ENCODE data around the gene RIPK3.
"Not testable (repeated sequence)": the region's sequence is repeated elsewhere in the genome, so short reads cannot be mapped to it uniquely, and the experiment has no call there.

RIPK3 gene

GRCh38 chr14:24329736-24330135 is 10.1 kb downstream of the RIPK3 start:
- peaks cover 7% of the 10 kb centered on the region; the same call in 1 of the 2 replicates for H3K4me1 ChIP-seq (ENCODE audit: control insufficient read depth, insufficient read depth, low read length)
- H3K9me3 ChIP-seq (ENCODE audit: control insufficient read depth, insufficient read depth, low read length): no peaks in the 10 kb centered on the region
- no peak overlapping the region for H3K9ac ChIP-seq (ENCODE audit: low read depth, low read length)
- peaks cover 58% of the 10 kb centered on the region for H3K27me3 ChIP-seq (ENCODE audit: control insufficient read depth, insufficient read depth, low read length)
- no peaks in the 10 kb centered on the region for H3K36me3 ChIP-seq (ENCODE audit: control insufficient read depth, insufficient read depth, low read length)
- H3K4me3 ChIP-seq (ENCODE audit: low read depth, low read length): no peak overlapping the region
- no peak overlapping the region for H3K27ac ChIP-seq (ENCODE audit: low read depth, low read length)

- Histone ChIP-seq H3K27ac (ENCODE audit: low read depth, low read length) (no peak overlapping the region), H3K4me3 (ENCODE audit: low read depth, low read length) (no peak overlapping the region), H3K9ac (ENCODE audit: low read depth, low read length) (no peak overlapping the region), H3K9me3 (ENCODE audit: control insufficient read depth, insufficient read depth, low read length) (no peaks in the 10 kb centered on the region), H3K4me1 (ENCODE audit: control insufficient read depth, insufficient read depth, low read length) (peaks cover 7% of the 10 kb centered on the region; the same call in 1 of the 2 replicates), H3K27me3 (ENCODE audit: control insufficient read depth, insufficient read depth, low read length) (peaks cover 53% of the 10 kb centered on the region), H3K36me3 (ENCODE audit: control insufficient read depth, insufficient read depth, low read length) (no peaks in the 10 kb centered on the region)
These were observed 10.6 kb downstream of the RIPK3 start for GRCh38 chr14:24329073-24329663.

GRCh38 chr14:24327914-24328313 is 11.9 kb downstream of the RIPK3 start:
- not testable (repeated sequence) for H3K4me1 ChIP-seq (ENCODE audit: control insufficient read depth, insufficient read depth, low read length); H3K4me3 ChIP-seq (ENCODE audit: low read depth, low read length); H3K27ac ChIP-seq (ENCODE audit: low read depth, low read length); H3K9ac ChIP-seq (ENCODE audit: low read depth, low read length); H3K9me3 ChIP-seq (ENCODE audit: control insufficient read depth, insufficient read depth, low read length); H3K36me3 ChIP-seq (ENCODE audit: control insufficient read depth, insufficient read depth, low read length)
- peaks cover 40% of the 10 kb centered on the region for H3K27me3 ChIP-seq (ENCODE audit: control insufficient read depth, insufficient read depth, low read length)

GRCh38 chr14:24327303-24327702 is 12.5 kb downstream of the RIPK3 start:
- Histone ChIP-seq H3K4me1 (ENCODE audit: control insufficient read depth, insufficient read depth, low read length) (0 out of 2 replicates have a peak, but pooled peaks cover 5% of the 10 kb centered on the region), H3K27me3 (ENCODE audit: control insufficient read depth, insufficient read depth, low read length) (peaks cover 34% of the 10 kb centered on the region), H3K4me3 (ENCODE audit: low read depth, low read length) (no peak overlapping the region)

GRCh38 chr14:24325963-24326362 is 13.8 kb downstream of the RIPK3 start:
- Histone ChIP-seq H3K4me1 (ENCODE audit: control insufficient read depth, insufficient read depth, low read length) (no peaks in the 10 kb centered on the region), H3K27me3 (ENCODE audit: control insufficient read depth, insufficient read depth, low read length) (peaks cover 21% of the 10 kb centered on the region), H3K9ac (ENCODE audit: low read depth, low read length) (no peak overlapping the region), H3K36me3 (ENCODE audit: control insufficient read depth, insufficient read depth, low read length) (no peaks in the 10 kb centered on the region), H3K27ac (ENCODE audit: low read depth, low read length) (no peak overlapping the region), H3K9me3 (ENCODE audit: control insufficient read depth, insufficient read depth, low read length) (no peaks in the 10 kb centered on the region), H3K4me3 (ENCODE audit: low read depth, low read length) (no peak overlapping the region)

More at GRCh38 chr14:24327303-24327702, 12.5 kb downstream of the RIPK3 start:
- Histone ChIP-seq H3K9me3 (ENCODE audit: control insufficient read depth, insufficient read depth, low read length) (no peaks in the 10 kb centered on the region), H3K36me3 (ENCODE audit: control insufficient read depth, insufficient read depth, low read length) (no peaks in the 10 kb centered on the region), H3K27ac (ENCODE audit: low read depth, low read length) (no peak overlapping the region), H3K9ac (ENCODE audit: low read depth, low read length) (no peak overlapping the region)

GRCh38 chr14:24325041-24325530 is 14.7 kb downstream of the RIPK3 start:
- Histone ChIP-seq H3K9me3 (ENCODE audit: control insufficient read depth, insufficient read depth, low read length) (no peaks in the 10 kb centered on the region), H3K27ac (ENCODE audit: low read depth, low read length) (no peak overlapping the region), H3K4me3 (ENCODE audit: low read depth, low read length) (no peak overlapping the region), H3K4me1 (ENCODE audit: control insufficient read depth, insufficient read depth, low read length) (no peaks in the 10 kb centered on the region), H3K36me3 (ENCODE audit: control insufficient read depth, insufficient read depth, low read length) (no peaks in the 10 kb centered on the region), H3K9ac (ENCODE audit: low read depth, low read length) (no peak overlapping the region), H3K27me3 (ENCODE audit: control insufficient read depth, insufficient read depth, low read length) (peaks cover 13% of the 10 kb centered on the region)

- no peaks in the 10 kb centered on the region for H3K9me3 ChIP-seq (ENCODE audit: control insufficient read depth, insufficient read depth, low read length)
- H3K36me3 ChIP-seq (ENCODE audit: control insufficient read depth, insufficient read depth, low read length): no peaks in the 10 kb centered on the region
- no peaks in the 10 kb centered on the region for H3K4me1 ChIP-seq (ENCODE audit: control insufficient read depth, insufficient read depth, low read length)
- no peak overlapping the region for H3K4me3 ChIP-seq (ENCODE audit: low read depth, low read length)
- H3K27ac ChIP-seq (ENCODE audit: low read depth, low read length): no peak overlapping the region
- peaks cover 17% of the 10 kb centered on the region for H3K27me3 ChIP-seq (ENCODE audit: control insufficient read depth, insufficient read depth, low read length)
- no peak overlapping the region for H3K9ac ChIP-seq (ENCODE audit: low read depth, low read length)
These were observed 15.8 kb downstream of the RIPK3 start for GRCh38 chr14:24324024-24324423.

- peaks cover 19% of the 10 kb centered on the region for H3K27me3 ChIP-seq (ENCODE audit: control insufficient read depth, insufficient read depth, low read length)
- no peaks in the 10 kb centered on the region for H3K36me3 ChIP-seq (ENCODE audit: control insufficient read depth, insufficient read depth, low read length)
- no peak overlapping the region for H3K27ac ChIP-seq (ENCODE audit: low read depth, low read length)
- no peak overlapping the region for H3K9ac ChIP-seq (ENCODE audit: low read depth, low read length)
- no peak overlapping the region for H3K4me3 ChIP-seq (ENCODE audit: low read depth, low read length)
- H3K4me1 ChIP-seq (ENCODE audit: control insufficient read depth, insufficient read depth, low read length): no peaks in the 10 kb centered on the region
- no peaks in the 10 kb centered on the region for H3K9me3 ChIP-seq (ENCODE audit: control insufficient read depth, insufficient read depth, low read length)
These were observed 16.4 kb downstream of the RIPK3 start for GRCh38 chr14:24323341-24323740.

- no peak overlapping the region for H3K4me3 ChIP-seq (ENCODE audit: low read depth, low read length)
- H3K36me3 ChIP-seq (ENCODE audit: control insufficient read depth, insufficient read depth, low read length): no peaks in the 10 kb centered on the region
- H3K4me1 ChIP-seq (ENCODE audit: control insufficient read depth, insufficient read depth, low read length): no peaks in the 10 kb centered on the region
- H3K9ac ChIP-seq (ENCODE audit: low read depth, low read length): no peak overlapping the region
- peaks cover 25% of the 10 kb centered on the region for H3K27me3 ChIP-seq (ENCODE audit: control insufficient read depth, insufficient read depth, low read length)
- H3K27ac ChIP-seq (ENCODE audit: low read depth, low read length): no peak overlapping the region
- H3K9me3 ChIP-seq (ENCODE audit: control insufficient read depth, insufficient read depth, low read length): no peaks in the 10 kb centered on the region
These were observed 17.1 kb downstream of the RIPK3 start for GRCh38 chr14:24322672-24323071.

- Histone ChIP-seq H3K36me3 (ENCODE audit: control insufficient read depth, insufficient read depth, low read length) (no peaks in the 10 kb centered on the region), H3K27me3 (ENCODE audit: control insufficient read depth, insufficient read depth, low read length) (peaks cover 38% of the 10 kb centered on the region), H3K27ac (ENCODE audit: low read depth, low read length) (no peak overlapping the region), H3K4me1 (ENCODE audit: control insufficient read depth, insufficient read depth, low read length) (no peaks in the 10 kb centered on the region), H3K9ac (ENCODE audit: low read depth, low read length) (no peak overlapping the region), H3K4me3 (ENCODE audit: low read depth, low read length) (no peak overlapping the region), H3K9me3 (ENCODE audit: control insufficient read depth, insufficient read depth, low read length) (no peaks in the 10 kb centered on the region)
These were observed 18.4 kb downstream of the RIPK3 start for GRCh38 chr14:24321212-24321975.
